NCI-H1105 (cell line): ENCODE results near the gene OR14K1.
"Not testable (repeated sequence)": the region's sequence is repeated elsewhere in the genome, so short reads cannot be mapped to it uniquely, and the experiment has no call there.

ENCODE experiments used
- DNase-seq: peaks from one replicate; lab custom pipeline; 2025; lab: John Stamatoyannopoulos, UW

OR14K1 gene

DNA sequence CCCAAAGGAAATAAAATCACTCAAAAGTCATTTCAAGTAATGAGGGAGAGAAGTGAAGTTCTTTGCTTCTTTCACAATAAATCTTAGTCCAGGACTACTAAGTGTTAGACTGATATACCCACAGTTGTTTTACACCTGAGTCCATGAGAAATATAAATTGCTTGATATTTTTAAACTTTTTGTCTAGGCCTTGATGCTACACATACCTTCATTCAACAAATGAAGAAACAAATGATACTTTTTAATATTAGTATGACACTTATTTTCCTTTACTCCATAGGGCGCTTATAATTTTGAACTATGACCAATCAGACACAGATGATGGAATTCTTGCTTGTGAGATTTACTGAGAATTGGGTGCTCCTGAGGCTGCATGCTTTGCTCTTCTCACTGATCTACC is at the start of gene OR14K1:
Gene OR14K1, plus strand, starts transcription at position 301 of the 400 bp plus-strand sequence. Its CDS starts 0 bp downstream, at position 301.
- no peak for DNase-seq

- no peak for DNase-seq
Observed at GRCh38 chr1:247701338-247701737, 37.1 kb upstream of the OR14K1 start.

DNA sequence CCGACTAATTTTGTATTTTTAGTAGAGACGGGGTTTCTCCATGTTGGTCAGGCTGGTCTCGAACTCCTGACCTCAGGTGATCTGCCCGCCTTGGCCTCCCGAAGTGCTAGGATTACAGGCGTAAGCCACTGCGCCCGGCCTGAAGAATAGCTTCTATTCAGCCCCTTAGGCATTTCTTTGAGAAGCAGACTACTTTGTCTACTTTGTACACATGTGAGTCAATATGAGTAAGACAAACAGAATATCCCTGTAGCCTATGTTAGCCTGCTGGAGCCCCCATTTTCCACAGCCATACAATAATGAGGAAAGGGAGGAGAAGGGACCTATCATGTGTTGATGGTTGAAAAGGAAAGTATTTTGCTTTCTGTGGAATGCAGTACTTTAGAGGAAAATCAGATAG is 27.7 kb upstream of the OR14K1 start:
- DNase-seq: not testable (repeated sequence)

GRCh38 chr1:247713753-247714152 is 24.7 kb upstream of the OR14K1 start:
- DNase-seq: no peak

DNA sequence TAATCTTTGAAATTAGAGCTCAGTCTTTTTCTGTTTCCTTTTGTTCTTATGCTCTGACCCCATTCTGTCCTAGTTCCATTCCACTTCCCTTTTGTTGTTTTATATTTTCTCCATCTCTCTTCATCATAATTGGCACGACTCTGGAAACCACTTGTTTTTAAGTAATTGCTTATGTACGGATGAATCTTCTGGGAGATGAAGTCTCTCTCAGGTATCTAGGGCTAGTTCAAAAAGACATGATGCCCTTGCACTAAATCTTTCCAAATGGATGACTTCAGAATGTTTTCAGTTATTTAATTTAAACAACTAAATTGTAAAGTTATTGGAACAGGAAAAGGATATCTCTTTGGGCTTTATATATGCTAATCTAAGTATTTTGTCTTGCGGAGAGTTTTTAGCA is 21.9 kb upstream of the OR14K1 start, which contains the start of gene OR6F1:
Gene OR6F1, minus strand, starts transcription at position 101 of the 400 bp plus-strand sequence. CDS start 3,891 bp downstream, outside the sequence.
- no peak for DNase-seq

GRCh38 chr1:247721222-247721621 is 17.2 kb upstream of the OR14K1 start:
- DNase-seq: no peak

DNA sequence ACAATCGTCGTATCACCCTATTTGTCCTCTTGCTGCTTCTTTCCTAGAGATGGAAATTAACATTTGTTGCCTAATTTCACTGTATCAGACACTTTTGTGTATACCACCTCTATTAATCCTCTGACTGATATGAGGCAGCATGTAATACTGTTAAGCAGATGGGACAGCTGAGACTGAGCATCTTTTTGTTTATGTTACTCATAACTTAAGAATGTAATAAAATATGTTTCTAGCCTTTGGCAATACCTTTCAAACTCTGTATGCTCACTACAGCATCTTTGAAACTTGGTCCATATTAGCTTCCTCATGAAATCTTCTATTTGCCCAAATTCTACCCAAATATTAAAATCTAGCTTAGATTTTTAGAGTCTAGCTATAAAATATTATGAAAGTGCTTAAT is 2.3 kb downstream of the OR14K1 start:
- no peak for DNase-seq

GRCh38 chr1:247741756-247742155 is 3.3 kb downstream of the OR14K1 start:
- DNase-seq: no peak

DNA sequence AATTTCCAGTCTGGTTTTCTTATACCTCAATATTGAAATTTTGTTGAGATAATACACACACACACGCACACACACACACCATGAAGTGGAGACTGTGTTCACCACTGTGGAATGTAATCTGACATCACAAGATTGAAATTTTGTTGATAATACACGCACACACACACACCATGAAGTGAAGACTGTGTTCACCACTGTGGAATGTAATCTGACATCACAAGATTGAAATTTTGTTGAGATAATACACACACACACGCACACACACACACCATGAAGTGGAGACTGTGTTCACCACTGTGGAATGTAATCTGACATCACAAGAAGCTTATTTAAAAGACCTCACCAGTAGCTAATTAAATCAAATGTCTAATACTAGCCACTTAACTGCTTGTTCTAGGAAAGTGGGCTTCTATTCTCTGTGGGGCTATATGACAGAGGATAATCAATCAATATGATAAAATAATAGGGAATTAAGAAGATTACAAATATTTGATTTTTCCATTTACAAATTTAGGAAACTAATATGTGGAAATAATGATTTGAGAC is 3.9 kb downstream of the OR14K1 start:
- not testable (repeated sequence) for DNase-seq

- DNase-seq: no peak
Observed at GRCh38 chr1:247746391-247746935, 8.0 kb downstream of the OR14K1 start.

DNA sequence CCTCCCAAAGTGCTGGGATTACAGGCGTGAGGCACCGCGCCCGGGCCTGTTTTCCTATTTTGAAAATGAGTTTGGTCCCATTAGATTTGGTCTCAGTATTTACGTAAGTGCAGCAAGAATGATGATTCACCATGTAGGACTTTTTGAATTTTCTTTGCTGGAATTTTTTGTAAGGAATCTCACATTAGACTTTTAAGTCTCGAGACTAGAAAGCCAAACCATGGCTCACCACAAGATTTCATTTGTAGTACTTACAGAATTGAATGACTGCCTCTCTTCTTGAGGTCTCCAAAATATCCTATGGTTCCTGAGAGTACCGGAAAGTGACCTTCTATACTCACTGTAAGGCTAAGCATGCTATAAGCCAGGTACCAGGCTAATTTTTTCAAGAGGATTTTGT is 9.2 kb downstream of the OR14K1 start:
- DNase-seq: no peak

GRCh38 chr1:247748041-247748440 is 9.6 kb downstream of the OR14K1 start, which contains the start of gene OR14A2:
Gene OR14A2, minus strand, starts transcription at chr1:247748141.
- no peak for DNase-seq

GRCh38 chr1:247749870-247750269 is 11.5 kb downstream of the OR14K1 start:
- DNase-seq: no peak

DNA sequence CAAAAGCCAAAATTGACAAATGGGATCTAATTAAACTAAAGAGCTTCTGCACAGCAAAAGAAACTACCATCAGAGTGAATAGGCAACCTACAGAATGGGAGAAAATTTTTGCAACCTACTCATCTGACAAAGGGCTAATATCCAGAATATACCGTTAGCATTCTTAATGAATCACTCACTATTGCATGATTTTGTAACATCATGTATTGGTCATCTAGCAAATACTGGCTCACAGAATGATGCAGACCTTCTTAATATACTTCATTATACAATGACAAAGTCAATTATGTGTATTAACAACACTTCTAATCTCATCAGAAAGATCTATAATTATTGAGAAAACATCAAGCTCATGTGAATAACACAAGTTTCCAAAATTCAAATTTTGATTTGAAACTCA is 15.9 kb downstream of the OR14K1 start:
- DNase-seq: not testable (repeated sequence)

DNA sequence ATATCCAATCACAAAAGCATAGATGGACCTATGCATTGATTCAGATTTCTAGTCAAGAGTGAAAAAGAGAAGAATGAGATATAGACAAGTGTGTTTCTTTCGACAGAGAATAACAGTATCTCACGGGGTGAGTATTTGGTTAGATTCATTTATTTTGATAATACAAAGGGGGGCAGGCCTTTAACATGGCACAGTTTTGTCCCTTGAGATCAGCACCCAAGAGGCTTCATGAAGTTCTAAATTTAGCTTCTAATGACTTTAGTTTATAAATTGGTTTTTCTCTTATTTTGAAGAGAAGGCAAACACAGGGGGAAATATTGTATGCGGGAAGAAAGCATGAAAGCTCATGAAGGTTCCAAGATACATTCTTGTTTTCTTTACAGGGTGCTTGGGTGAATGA is 22.0 kb downstream of the OR14K1 start, which contains the start of gene OR1C1:
Gene OR1C1, minus strand, starts transcription at position 101 of the 400 bp plus-strand sequence. CDS start 2,150 bp downstream, outside the sequence.
- DNase-seq: no peak

GRCh38 chr1:247769603-247770002 is 31.2 kb downstream of the OR14K1 start:
- DNase-seq: no peak
